Liver (tissue), 9 donors: ENCODE results near the gene SPATA13. TPM values are rescaled to one million over a fixed set of nuclear protein-coding genes. Genes with fewer than 3 reads are reported as not detected.

Experiments
- DNase-seq: peaks from one replicate; pipeline ENCODE4 v3.0.0-alpha.2; 2017; ENCODE audit warnings: low spot score
- H3K27ac ChIP-seq, 2 donors: one replicate each; pipeline ENCODE4 v1.7.0; 2013; ENCODE audit warnings: inconsistent platforms in 2 of 2, low read length in 2 of 2, control low read depth in 1 of 2, low read depth in 1 of 2, mild to moderate bottlenecking in 1 of 2
- H3K27me3 ChIP-seq, 4 donors: one replicate each; pipeline versions ENCODE4 v1.6.1 to v1.7.0; 2013; ENCODE audit warnings: low read length in 3 of 4, inconsistent platforms in 1 of 4, mild to moderate bottlenecking in 1 of 4, moderate library complexity in 1 of 4; ENCODE audit not compliant: control insufficient read depth in 4 of 4, insufficient read depth in 4 of 4
- H3K36me3 ChIP-seq, 4 donors: one replicate each; pipeline versions ENCODE4 v1.6.1 to v1.7.0; 2013; ENCODE audit warnings: low read length in 3 of 4, mild to moderate bottlenecking in 3 of 4, low read depth in 1 of 4, moderate library complexity in 1 of 4; ENCODE audit not compliant: control insufficient read depth in 4 of 4, insufficient read depth in 3 of 4
- H3K4me1 ChIP-seq, 4 donors: one replicate each; pipeline versions ENCODE4 v1.6.1 to v1.7.0; 2013; ENCODE audit warnings: low read length in 3 of 4, mild to moderate bottlenecking in 3 of 4, moderate library complexity in 1 of 4; ENCODE audit not compliant: control insufficient read depth in 4 of 4, insufficient read depth in 4 of 4
- H3K4me3 ChIP-seq, 3 donors: one replicate each; pipeline versions ENCODE4 v1.6.1 to v1.7.0; 2013; ENCODE audit warnings: low read length in 3 of 3, control low read depth in 1 of 3, low read depth in 1 of 3, mild to moderate bottlenecking in 1 of 3
- H3K9ac ChIP-seq, 2 donors: one replicate each; pipeline ENCODE4 v1.7.0; 2013; ENCODE audit warnings: low read length in 2 of 2, mild to moderate bottlenecking in 2 of 2, moderate library complexity in 2 of 2, control low read depth in 1 of 2, low read depth in 1 of 2
- H3K9me3 ChIP-seq, 4 donors: one replicate each; pipeline versions ENCODE4 v1.6.1 to v1.7.0; 2013; ENCODE audit warnings: low read length in 3 of 4; ENCODE audit not compliant: control insufficient read depth in 4 of 4
- EGR1 ChIP-seq, 2 donors: IDR thresholded peaks; 2 replicates each; pipeline ENCODE4 v1.6.1; 2016 to 2018; ENCODE audit warnings: antibody characterized with exemption in 2 of 2, low read depth in 2 of 2
- FOXA1 ChIP-seq: IDR thresholded peaks from 2 replicates; pipeline ENCODE4 v1.6.1; 2016; ENCODE audit warnings: antibody characterized with exemption
- FOXA2 ChIP-seq: IDR thresholded peaks from 2 replicates; pipeline ENCODE4 v1.6.1; 2016; ENCODE audit warnings: antibody characterized with exemption
- GABPA ChIP-seq, 2 donors: IDR thresholded peaks in 1 of 2; conservative IDR thresholded peaks in 1 of 2; 2 replicates each; pipeline ENCODE4 v1.6.1; 2016; ENCODE audit warnings: antibody characterized with exemption in 2 of 2, mild to moderate bottlenecking in 1 of 2, moderate library complexity in 1 of 2
- HNF4A ChIP-seq, 2 donors: conservative IDR thresholded peaks; 2 replicates each; pipeline ENCODE4 v1.6.1; 2016; ENCODE audit warnings: antibody characterized with exemption in 2 of 2, mild to moderate bottlenecking in 2 of 2
- HNF4G ChIP-seq: IDR thresholded peaks from 2 replicates; pipeline ENCODE4 v1.6.1; 2016; ENCODE audit warnings: antibody characterized with exemption
- JUND ChIP-seq, 2 donors: IDR thresholded peaks; 2 replicates each; pipeline ENCODE4 v1.6.1; 2016; ENCODE audit warnings: antibody characterized with exemption in 2 of 2
- NR2F2 ChIP-seq: IDR thresholded peaks from 2 replicates; pipeline ENCODE4 v1.6.1; 2016; ENCODE audit warnings: antibody characterized with exemption
- RAD21 ChIP-seq, 2 donors: IDR thresholded peaks; 2 replicates each; pipeline ENCODE4 v1.6.1; 2016; ENCODE audit warnings: antibody characterized with exemption in 2 of 2, mild to moderate bottlenecking in 2 of 2
- RXRA ChIP-seq, 2 donors: IDR thresholded peaks; 2 replicates each; pipeline ENCODE4 v1.6.1; 2017 to 2018; ENCODE audit warnings: antibody characterized with exemption in 2 of 2, mild to moderate bottlenecking in 1 of 2
- SP1 ChIP-seq: IDR thresholded peaks from 2 replicates; pipeline ENCODE4 v1.6.1; 2018; ENCODE audit warnings: antibody characterized with exemption, mild to moderate bottlenecking
- TAF1 ChIP-seq: conservative IDR thresholded peaks from 2 replicates; pipeline ENCODE4 v1.6.1; 2016; ENCODE audit warnings: antibody characterized with exemption, mild to moderate bottlenecking
- WGBS: extraction: QIAGEN DNeasy Blood & Tissue Kit; methylation state at CpG from one replicate; pipeline ENCODE4 v1.1.7; 2013; 5-methylcytosine and 5-hydroxymethylcytosine counted together
- polyA plus RNA-seq, 2 donors: library from polyadenylated mRNA; stranded (reverse) in 1 of 2; unstranded in 1 of 2; fragments of 200-250 nt in 1 of 2; fragments of >200 nt in 1 of 2; fragmentation: Nextera tagmentation in 1 of 2; extraction: Ambion mirVana in 1 of 2; gene quantifications; one replicate each; pipeline versions ENCODE4 v1.2.1 to v1.2.3, GENCODE V29; 2013 to 2015
- total RNA-seq, 2 donors: library from RNA; depleted of rRNA; stranded (reverse); fragments of >200 nt; gene quantifications; one replicate each; pipeline ENCODE4 v1.2.3, GENCODE V29; 2014
- TF ChIP-seq, protein P1 (sequence below): IDR thresholded peaks from 2 replicates; pipeline ENCODE4 v1.6.1; 2016; ENCODE audit warnings: antibody characterized with exemption
- TF ChIP-seq, protein P2 (sequence below): fragments of 150-350 bp; IDR thresholded peaks from 2 replicates; pipeline ENCODE4 v1.5.1; 2017; ENCODE audit warnings: improper control_type of control experiment, low read depth, low read length; ENCODE audit not compliant: missing input control
- TF ChIP-seq, protein P3 (sequence below): IDR thresholded peaks from 2 replicates; pipeline ENCODE4 v1.6.1; 2016; ENCODE audit warnings: antibody characterized with exemption
- TF ChIP-seq, protein P4 (sequence below): IDR thresholded peaks from 2 replicates; pipeline ENCODE4 v1.6.1; 2016; ENCODE audit warnings: antibody characterized with exemption
- donor health status: healthy.
- donor health status: healthy.
- donor health status: healthy.
- donor health status: healthy.
- donor health status: healthy.

SPATA13 gene
- total and polyA plus RNA-seq, 4 donors: 10.0 to 57.6 (median 20.4) TPM

DNA sequence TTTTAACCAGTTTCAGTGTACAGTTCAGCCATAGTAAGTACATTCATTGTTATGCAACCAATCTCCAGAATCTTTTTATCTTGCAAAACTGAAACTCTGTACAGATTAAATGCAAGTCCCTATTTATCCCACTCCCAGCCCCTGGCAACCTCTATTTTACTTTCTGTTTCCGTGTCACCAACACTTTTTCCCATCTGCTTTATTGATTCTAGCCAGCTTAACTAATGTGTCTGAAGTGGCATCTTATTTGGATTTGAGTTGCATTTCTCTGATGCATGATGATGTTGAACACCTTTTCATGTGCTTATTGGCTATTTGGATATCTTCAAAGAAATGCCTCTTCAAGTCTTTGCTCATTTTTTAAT, 18.9 kb downstream of the SPATA13 start:
- Histone ChIP-seq H3K4me3 (no peak overlapping the region), H3K27ac (peak overlapping the region; percentile 68 to 81), H3K36me3 (no peaks in the 10 kb centered on the region), H3K9ac (no peak overlapping the region), H3K4me1 (peaks cover 8 to 68% (median 42%) of the 10 kb centered on the region in 4 donors), H3K9me3 (no peaks in the 10 kb centered on the region), H3K27me3 (no peaks in the 10 kb centered on the region)
- no peak for DNase-seq
- TF ChIP-seq HNF4A (conservative IDR thresholded peaks at IDR 0.05): peak in 1 of 2 donors; percentile 4
- peak; percentile 13 for TF ChIP-seq SP1
- no peak for TF ChIP-seq EGR1 (IDR thresholded peaks at IDR 0.05; ENCODE audit: low read depth in 2 of 2)
- TF ChIP-seq TAF1: no peak
- no peak for TF ChIP-seq JUND (IDR thresholded peaks at IDR 0.05)
- peak in 1 of 2 donors; percentile 9 for TF ChIP-seq RXRA (IDR thresholded peaks at IDR 0.05)
- no peak for TF ChIP-seq NR2F2
- 26% methylated on average over 1 of the region's 1 CpG for WGBS

DNA sequence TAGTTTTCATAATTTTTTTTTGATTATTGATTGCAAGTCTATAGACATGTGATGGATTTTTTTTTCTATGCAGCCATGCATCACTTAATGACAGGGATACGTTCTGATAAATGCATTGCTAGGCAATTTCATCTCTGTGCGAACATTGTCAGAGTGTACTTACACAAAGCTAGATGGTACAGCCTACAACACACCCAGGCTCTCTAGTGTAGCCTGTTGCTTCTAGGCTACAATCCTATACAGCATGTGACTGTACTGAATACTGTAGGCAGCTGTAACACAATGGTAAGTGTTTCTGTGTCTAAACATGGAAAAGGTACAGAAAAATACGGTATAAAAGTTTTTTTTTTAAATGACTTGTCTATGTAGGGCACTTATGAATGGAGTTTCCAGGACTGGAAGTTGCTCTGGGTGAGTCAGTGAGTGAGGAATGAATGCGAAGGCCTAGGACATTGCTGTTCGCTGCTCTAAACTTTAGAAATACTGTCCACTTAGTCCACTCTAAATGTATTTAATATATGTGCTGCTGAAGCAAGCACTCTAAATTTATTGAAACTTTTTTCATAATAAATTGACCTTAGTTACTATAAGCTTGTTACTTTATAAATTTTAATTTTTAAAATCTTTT, 20.3 kb downstream of the SPATA13 start:
- Histone ChIP-seq H3K27ac (peak overlapping the region; percentile 68 to 81), H3K4me3 (no peak overlapping the region), H3K9me3 (no peaks in the 10 kb centered on the region), H3K36me3 (no peaks in the 10 kb centered on the region), H3K27me3 (no peaks in the 10 kb centered on the region), H3K9ac (no peak overlapping the region), H3K4me1 (peaks cover 6 to 63% (median 33%) of the 10 kb centered on the region in 4 donors)
- no peak for DNase-seq
- TF ChIP-seq SP1: no peak
- TF ChIP-seq, protein P1, sequence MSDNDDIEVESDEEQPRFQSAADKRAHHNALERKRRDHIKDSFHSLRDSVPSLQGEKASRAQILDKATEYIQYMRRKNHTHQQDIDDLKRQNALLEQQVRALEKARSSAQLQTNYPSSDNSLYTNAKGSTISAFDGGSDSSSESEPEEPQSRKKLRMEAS: no peak
- TF ChIP-seq FOXA1: no peak
- no peak for TF ChIP-seq RAD21 (IDR thresholded peaks at IDR 0.05)
- TF ChIP-seq, protein P2, sequence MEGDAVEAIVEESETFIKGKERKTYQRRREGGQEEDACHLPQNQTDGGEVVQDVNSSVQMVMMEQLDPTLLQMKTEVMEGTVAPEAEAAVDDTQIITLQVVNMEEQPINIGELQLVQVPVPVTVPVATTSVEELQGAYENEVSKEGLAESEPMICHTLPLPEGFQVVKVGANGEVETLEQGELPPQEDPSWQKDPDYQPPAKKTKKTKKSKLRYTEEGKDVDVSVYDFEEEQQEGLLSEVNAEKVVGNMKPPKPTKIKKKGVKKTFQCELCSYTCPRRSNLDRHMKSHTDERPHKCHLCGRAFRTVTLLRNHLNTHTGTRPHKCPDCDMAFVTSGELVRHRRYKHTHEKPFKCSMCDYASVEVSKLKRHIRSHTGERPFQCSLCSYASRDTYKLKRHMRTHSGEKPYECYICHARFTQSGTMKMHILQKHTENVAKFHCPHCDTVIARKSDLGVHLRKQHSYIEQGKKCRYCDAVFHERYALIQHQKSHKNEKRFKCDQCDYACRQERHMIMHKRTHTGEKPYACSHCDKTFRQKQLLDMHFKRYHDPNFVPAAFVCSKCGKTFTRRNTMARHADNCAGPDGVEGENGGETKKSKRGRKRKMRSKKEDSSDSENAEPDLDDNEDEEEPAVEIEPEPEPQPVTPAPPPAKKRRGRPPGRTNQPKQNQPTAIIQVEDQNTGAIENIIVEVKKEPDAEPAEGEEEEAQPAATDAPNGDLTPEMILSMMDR: no peak
- TF ChIP-seq RXRA (IDR thresholded peaks at IDR 0.05): no peak
- TF ChIP-seq, protein P3, sequence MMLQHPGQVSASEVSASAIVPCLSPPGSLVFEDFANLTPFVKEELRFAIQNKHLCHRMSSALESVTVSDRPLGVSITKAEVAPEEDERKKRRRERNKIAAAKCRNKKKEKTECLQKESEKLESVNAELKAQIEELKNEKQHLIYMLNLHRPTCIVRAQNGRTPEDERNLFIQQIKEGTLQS: no peak
- TF ChIP-seq FOXA2: no peak
- TF ChIP-seq NR2F2: no peak
- TF ChIP-seq GABPA (IDR thresholded peaks at IDR 0.05 in 1 of 2, conservative IDR thresholded peaks at IDR 0.05 in 1 of 2): no peak
- TF ChIP-seq HNF4G: no peak
- no peak for TF ChIP-seq EGR1 (IDR thresholded peaks at IDR 0.05; ENCODE audit: low read depth in 2 of 2)
- WGBS: 87% methylated on average over 5 of the region's 5 CpGs

DNA sequence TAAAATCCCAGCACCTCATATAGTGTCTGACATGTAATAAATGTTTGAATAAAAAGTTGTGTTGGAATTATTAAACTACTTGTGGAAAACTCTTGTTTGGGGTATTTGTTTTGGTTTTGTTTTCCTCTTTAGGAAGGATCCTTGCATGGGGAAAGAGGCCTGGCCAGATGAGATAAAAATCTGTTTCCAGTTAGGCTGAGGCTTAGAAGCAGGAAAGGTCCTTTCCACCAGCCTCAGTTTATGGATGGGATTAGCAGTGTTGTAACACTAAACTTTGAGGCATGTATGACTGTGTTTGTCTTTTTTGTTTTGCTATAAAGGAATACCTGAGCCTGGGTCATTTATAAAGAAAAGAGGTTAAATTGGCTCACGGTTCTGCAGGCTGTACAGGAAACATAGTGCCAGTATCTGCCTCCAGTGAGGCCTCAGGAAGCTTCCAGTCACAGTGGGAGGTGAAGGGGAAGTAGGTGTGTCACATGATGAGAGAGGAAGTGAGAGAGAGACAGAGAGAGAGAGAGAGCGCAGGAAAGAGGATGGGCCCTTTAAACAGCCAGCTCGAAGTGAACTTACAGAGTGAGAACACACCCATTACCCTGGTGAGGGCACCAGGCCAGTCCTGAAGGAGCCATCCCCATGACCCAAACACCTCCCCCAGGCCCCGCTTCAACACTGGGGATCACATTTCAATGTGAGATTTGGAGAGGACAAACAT, 21.6 kb downstream of the SPATA13 start:
- Histone ChIP-seq H3K27ac (peak overlapping the region; percentile 97 to 100), H3K36me3 (no peaks in the 10 kb centered on the region), H3K27me3 (no peaks in the 10 kb centered on the region), H3K4me3 (peak overlapping the region in 1 of 3 donors; percentile 4), H3K4me1 (peaks cover 3 to 62% (median 32%) of the 10 kb centered on the region in 4 donors), H3K9me3 (no peaks in the 10 kb centered on the region), H3K9ac (peak overlapping the region; percentile 33 to 83)
- whole genome bisulfite sequencing: 29% methylated on average over 4 of the region's 4 CpGs
- TF ChIP-seq RAD21 (IDR thresholded peaks at IDR 0.05) (peak in 1 of 2 donors; percentile 34), HNF4A (conservative IDR thresholded peaks at IDR 0.05) (peak in 1 of 2 donors; percentile 49), GABPA (IDR thresholded peaks at IDR 0.05 in 1 of 2, conservative IDR thresholded peaks at IDR 0.05 in 1 of 2) (peak in 1 of 2 donors; percentile 53), RXRA (IDR thresholded peaks at IDR 0.05) (peak in 1 of 2 donors; percentile 60), HNF4G (no peak), JUND (IDR thresholded peaks at IDR 0.05) (no peak)
- TF ChIP-seq, protein P1: peak; percentile 69
- TF ChIP-seq, protein P4, sequence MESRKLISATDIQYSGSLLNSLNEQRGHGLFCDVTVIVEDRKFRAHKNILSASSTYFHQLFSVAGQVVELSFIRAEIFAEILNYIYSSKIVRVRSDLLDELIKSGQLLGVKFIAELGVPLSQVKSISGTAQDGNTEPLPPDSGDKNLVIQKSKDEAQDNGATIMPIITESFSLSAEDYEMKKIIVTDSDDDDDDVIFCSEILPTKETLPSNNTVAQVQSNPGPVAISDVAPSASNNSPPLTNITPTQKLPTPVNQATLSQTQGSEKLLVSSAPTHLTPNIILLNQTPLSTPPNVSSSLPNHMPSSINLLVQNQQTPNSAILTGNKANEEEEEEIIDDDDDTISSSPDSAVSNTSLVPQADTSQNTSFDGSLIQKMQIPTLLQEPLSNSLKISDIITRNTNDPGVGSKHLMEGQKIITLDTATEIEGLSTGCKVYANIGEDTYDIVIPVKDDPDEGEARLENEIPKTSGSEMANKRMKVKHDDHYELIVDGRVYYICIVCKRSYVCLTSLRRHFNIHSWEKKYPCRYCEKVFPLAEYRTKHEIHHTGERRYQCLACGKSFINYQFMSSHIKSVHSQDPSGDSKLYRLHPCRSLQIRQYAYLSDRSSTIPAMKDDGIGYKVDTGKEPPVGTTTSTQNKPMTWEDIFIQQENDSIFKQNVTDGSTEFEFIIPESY: peak; percentile 16
- no peak for DNase-seq
